ENCODE data around the gene GSTCD.

GSTCD gene

DNA sequence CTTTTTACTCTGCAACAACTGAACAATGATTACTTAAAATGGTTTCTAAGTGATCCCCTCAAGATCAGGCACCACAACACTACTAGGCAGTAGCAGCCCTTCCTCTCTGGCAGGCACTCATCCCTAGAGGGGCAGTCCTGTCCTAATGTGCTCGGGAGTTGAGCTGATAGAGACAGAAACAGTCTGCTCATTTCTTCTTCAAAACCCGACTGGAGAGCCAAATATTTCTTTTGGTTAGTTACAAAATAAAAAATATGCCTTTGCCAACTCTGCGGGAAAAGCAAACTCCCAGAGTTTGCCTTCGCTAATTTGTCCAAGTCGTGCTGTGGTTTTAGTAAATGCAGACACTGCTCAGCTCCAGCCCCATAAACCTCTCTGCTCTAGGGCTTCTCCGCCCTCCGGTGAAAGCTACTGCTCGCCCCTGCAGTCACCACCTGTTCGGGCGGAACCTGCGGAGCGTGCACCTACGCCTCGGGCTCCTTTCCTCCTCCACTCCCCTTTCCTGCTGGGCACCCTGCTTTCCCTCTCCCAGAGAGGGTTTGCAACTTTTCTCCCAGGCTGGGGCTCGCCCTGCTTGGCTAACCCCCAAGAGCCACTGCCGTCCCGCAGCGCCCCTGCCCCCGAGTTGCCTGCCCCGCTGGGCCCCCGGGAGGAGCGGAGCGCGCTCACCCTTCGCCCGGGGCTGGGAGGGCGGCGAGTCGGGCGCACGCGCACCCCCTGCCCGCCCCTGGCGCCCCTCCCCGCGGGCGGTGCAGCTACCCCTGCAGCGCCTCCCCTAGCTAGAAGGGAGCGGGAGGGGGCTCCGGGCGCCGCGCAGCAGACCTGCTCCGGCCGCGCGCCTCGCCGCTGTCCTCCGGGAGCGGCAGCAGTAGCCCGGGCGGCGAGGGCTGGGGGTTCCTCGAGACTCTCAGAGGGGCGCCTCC is 186.3 kb downstream of the GSTCD start, which contains the start of gene NPNT:
Gene NPNT (plus strand): TSS at position 812 of the 923 bp plus-strand sequence. CDS start 182 bp downstream, outside the sequence.
- no peak for DNase-seq (ENCODE audit: low read depth)

DNA sequence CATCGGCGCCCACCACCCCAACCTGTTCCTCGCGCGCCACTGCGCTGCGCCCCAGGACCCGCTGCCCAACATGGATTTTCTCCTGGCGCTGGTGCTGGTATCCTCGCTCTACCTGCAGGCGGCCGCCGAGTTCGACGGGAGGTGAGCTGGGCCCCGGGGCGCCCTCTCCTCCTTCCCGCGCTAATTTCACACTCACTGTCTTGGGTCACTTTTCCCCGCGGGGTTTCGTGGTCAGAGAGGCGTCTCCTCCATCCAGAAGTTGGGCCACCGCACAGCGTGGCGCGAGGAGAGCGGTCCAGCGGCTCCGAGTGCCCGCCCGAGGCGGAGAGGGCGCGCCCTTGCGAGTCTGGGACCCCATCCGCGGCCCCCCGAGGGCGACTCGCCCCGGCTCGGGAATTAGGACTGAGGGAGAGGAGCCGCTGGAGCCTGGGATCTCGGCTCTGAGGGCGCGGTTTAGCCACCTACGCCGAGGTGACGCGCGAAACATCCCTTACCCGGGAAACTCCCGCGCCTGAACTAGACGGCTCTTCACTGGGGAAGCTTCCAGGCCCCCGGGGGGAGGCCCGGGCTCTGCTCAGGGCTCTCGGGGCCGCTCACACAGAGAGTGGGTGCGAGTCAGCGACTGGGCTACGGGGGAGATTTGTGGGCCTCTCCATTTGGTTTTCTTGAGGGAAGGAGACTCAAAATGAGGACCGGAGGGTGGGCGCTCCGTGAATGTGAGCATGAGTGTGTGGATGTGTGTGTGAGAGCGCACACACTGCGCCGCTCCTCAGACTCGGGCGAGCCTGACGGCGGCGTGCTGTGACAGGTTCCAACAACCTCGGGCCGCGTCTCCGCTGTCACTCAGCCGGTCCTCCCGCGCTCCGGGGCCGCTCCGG is 187.2 kb downstream of the GSTCD start:
- no peak for DNase-seq (ENCODE audit: low read depth)

DNA sequence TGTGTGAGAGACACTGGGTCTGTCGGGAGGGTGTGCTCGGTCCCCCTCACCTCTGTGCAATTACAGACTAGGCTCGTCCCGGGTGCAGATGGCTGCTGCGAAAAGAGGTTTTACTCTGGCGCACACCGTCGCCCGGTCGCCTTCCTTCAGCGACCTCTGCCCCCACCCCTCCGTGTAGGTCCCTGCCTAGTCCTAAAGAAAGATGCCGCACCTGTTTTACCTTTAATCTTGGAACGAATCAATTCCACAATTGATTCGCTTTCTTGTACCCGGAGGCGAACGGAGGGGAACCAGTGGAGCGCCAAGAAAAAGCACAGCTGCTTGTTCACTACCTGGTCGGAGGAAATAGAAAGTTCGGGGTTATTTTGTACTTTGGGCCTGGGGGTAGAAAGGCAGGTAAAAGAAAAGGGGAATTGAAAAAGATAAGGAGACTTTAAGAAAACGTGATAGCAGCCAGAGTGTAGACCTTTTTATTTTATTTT is 187.9 kb downstream of the GSTCD start:
- no peak for DNase-seq (ENCODE audit: low read depth)

All from CMK (cell line).